ENCODE data around the gene ERC2.

Gene ERC2

GRCh38 chr3:55819005-55819404, 649.3 kb downstream of the ERC2 start:
- DNase-seq, result no peak
- intact Hi-C loops (cut with DNase I), result loop anchor here (5.0 to 10.0 kb wide), 2 partner anchors 223 to 436 kb away; no protein-coding TSS in a partner anchor

DNA sequence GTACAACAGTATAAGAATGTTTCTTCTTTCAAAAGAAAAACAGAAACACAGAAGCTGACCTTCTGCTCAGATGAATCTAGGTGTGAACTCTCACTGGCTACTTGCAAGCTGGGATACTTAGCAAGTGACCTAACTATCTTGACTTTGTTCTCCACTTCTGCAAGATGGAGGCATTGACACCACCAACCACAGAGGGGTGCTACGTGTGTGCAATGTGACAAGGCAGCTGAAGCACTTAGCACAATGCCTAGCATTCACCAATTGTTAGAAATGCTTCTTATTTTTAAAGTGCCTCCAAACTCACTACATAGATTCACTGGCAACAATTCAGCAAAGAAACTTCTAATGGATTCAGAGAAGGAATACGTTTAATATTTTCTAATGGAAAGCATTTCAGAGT, 649.8 kb downstream of the ERC2 start:
- intact Hi-C loops (cut with DNase I), result loop anchor here (5.0 to 10.0 kb wide), 2 partner anchors 224 to 436 kb away; no protein-coding TSS in a partner anchor
- peak in 6 of 10 donors; percentile 11 to 87 (median 42) for DNase-seq

DNA sequence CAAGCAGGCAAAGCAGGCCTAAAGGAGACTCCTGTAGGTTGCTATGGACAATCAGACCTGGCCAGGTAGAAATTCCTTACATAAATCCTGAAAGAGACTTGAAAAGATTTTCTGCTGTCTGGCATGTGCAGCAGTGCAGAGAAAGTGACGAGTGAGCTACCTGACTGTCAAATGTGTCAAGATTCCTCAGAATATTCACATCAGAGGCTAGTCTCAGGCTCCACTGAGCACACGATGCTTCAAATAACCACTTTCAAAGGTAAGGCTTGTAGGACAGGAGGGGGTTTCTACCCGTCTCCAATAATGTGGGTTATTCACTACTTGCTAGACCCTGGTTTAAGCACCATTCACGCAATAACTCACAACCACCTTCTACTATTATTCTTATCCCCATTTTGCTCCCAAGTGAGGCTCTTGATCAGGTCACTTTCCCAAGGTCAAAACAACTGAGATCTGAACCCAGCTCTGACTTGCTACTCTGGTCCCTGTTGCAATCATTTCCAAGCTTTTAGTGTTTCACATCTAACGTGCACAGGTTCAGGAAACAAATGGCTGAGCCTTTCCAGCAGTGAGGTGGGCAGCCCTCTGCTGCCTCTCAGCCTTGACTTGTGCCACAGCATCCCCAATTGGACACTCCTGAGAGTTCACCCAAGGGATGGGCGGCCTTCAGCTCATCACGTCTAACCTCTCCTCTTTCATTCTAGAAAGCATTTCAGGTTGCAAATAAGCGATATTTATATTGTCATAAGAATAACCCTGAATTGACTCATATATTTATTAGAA, 651.3 kb downstream of the ERC2 start:
- no peak for DNase-seq

GRCh38 chr3:55815262-55815661, 653.0 kb downstream of the ERC2 start:
- DNase-seq, result no peak
- intact Hi-C loops (cut with DNase I), result loop anchor here (5.0 to 10.0 kb wide), 2 partner anchors 227 to 440 kb away; no protein-coding TSS in a partner anchor

More for the DNA sequence above, 651.3 kb downstream of the ERC2 start:
- intact Hi-C loops (cut with DNase I), result loop anchor here (5.0 to 10.0 kb wide), 2 partner anchors 225 to 438 kb away; no protein-coding TSS in a partner anchor

- intact Hi-C loops (cut with DNase I), result loop anchor here (10.0 kb wide), 1 partner anchor 441 kb away; no protein-coding TSS in a partner anchor
- DNase-seq, result no peak
Measured at GRCh38 chr3:55813268-55814097, 654.8 kb downstream of the ERC2 start.

DNA sequence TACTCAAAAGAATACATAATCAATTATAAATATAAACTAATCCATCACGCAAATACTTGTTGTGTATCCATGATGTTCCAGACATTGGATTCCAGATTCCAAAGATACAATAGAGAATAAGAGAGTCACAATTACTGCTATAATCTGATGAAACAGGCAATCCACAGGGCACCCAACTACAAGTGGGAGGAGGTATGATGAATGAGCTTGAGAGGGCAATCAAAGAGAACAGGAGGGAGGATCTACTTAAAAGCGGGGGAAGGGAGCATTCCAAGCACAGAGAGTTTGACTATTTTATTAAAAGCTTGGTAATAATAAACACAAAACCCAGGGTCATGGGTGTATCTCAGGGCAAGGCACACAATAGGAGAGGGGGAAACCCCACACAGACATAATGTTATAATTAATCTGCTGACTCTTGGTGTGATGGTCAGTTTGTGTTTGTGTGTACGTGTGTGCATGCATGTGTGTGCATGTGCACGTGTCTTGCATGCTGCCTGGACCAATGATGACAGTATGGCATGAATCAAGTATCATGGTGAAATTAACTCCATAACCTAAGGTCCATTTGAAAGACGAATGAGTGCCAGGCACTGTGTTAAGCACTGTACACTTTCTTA, 655.8 kb downstream of the ERC2 start:
- DNase-seq, result no peak
- intact Hi-C loops (cut with DNase I), result loop anchor here (10.0 kb wide), 1 partner anchor 442 kb away; no protein-coding TSS in a partner anchor

GRCh38 chr3:55807210-55807609, 661.1 kb downstream of the ERC2 start:
- intact Hi-C loops (cut with DNase I), result no loop called here
- no peak for DNase-seq

- intact Hi-C loops (cut with DNase I), result no loop called here
- no peak for DNase-seq
Measured at GRCh38 chr3:55805169-55805568, 663.1 kb downstream of the ERC2 start.

GRCh38 chr3:55804170-55805095, 663.8 kb downstream of the ERC2 start:
- DNase-seq, result no peak
- intact Hi-C loops (cut with DNase I), result no loop called here

GRCh38 chr3:55802816-55803215, 665.5 kb downstream of the ERC2 start:
- no peak for DNase-seq

GRCh38 chr3:55801676-55802075, 666.6 kb downstream of the ERC2 start:
- no peak for DNase-seq
- intact Hi-C loops (cut with DNase I), result no loop called here

More at GRCh38 chr3:55802816-55803215, 665.5 kb downstream of the ERC2 start:
- intact Hi-C loops (cut with DNase I), result no loop called here

DNA sequence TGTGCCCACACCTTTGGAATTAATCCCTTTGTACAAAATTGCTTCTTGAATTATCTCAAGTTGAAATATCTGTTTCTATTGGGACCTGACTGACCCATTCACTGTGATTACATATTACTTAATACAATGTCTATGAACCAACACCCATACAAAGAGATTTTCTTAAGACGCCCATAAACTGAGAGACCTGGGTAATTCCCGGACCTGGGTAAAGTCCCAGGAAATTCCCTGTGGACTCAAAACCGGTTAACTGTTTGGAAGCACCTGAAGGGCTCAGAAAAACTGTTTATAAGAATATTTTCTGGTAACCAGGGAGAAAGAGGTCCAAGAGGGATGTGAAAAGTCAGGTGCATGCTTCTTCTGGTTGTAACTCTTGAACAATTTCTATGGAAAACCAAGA, 667.2 kb downstream of the ERC2 start:
- DNase-seq, result no peak
- intact Hi-C loops (cut with DNase I), result no loop called here

GRCh38 chr3:55797775-55798174, 670.5 kb downstream of the ERC2 start:
- intact Hi-C loops (cut with DNase I), result no loop called here
- DNase-seq, result no peak

DNA sequence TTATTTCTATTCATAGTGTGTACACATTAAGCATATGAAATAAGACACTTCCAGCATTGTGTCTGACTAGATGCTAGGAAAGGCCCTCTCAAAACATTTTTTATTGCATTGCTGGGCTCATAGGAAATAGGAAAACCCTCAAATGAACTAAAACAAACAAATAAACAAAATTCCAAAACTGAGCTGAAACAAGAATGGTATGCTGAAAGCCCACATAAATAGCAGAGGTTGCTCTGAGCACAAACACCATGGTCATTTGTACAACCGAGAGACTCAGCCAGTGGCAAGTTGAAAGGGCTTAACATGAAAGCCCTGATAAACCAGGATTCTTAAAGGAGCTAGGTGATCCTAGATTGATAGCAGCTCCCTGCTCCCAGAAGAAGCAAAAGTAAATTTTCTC, 671.2 kb downstream of the ERC2 start:
- DNase-seq, result no peak
- intact Hi-C loops (cut with DNase I), result no loop called here

DNA sequence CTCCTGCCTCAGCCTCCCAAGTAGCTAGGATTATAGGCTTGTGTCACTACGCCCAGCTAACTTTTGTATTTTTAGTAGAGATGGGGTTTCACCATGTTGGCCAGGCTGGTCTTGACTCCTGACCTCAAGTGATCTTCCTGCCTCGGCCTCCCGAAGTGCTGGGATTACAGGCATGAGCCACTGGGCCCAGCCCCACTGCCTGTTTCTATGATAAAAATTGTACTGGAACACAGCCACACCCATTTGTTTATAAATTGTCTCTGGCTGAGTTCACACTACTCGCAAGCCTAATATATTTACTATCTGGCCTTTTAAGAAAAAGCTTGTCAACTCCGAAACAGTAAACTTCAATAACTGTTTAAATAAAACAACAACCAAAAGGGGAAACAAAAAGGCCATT, 671.7 kb downstream of the ERC2 start:
- intact Hi-C loops (cut with DNase I), result no loop called here
- no peak for DNase-seq

- no peak for DNase-seq
- intact Hi-C loops (cut with DNase I), result no loop called here
Measured at GRCh38 chr3:55795746-55796145, 672.5 kb downstream of the ERC2 start.

DNA sequence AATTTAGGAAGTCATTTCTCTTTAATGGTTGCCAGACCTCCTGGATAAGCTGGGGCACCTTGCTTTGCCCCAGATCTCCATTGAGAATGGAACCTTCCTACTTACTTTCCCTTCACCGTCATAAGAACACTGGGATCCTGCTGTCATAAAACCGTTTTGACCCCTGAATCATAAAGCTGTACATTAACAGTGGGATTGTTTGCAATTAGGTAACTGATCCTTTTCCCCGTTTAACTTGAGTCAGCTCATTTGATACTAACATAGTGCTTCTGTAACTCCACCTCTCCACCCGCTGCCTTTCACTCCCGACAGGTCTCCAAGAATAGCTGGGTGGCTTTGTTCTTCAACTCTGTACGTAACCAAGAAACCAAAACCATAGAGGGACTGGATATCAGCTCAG, 673.0 kb downstream of the ERC2 start:
- no peak for DNase-seq
- intact Hi-C loops (cut with DNase I), result no loop called here

DNA sequence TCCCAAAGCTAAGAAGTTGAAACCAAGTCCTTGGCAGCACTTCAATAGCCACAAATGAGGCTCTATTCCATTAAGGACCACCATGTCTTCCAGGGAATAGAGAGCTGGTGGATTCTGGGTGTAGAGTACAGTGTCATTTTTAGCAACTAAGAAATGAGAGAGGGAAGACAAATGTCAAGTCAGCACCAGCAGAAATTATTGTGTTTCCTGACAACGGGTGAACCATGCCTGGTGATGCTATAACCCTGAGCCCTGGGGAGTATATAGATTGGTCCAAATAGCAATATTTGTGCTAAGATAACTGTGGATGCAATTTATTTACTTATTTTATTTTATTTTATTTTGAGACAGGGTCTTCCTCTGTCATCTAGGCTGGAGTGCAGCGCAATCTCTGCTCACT, 675.5 kb downstream of the ERC2 start:
- no peak for DNase-seq
- intact Hi-C loops (cut with DNase I), result no loop called here

DNA sequence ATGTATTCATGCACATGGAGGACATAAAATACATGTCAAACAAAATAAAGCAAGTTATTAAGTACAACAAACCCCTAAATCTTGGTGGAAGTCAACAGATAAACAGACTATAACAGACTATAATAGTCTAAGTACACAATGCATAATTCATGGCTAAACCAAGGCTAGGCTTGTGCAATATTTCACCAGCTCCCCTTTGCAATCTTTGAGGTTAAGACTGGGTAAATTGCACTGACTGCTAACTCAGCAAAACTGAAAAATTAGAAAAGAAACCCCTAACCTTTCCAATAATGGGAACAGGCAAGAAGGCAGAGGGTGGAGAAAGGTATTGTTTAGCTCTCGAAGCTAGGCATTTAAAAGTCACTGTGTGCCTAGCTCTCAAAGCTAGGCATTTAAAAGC, 676.3 kb downstream of the ERC2 start:
- intact Hi-C loops (cut with DNase I), result no loop called here
- no peak for DNase-seq
